Activated CD4-positive, alpha-beta T cell treated with anti-CD3 and anti-CD28 coated beads for 24 hours (primary cell): ENCODE data around the gene B4GALT5.
"Not testable (repeated sequence)": the region's sequence is repeated elsewhere in the genome, so short reads cannot be mapped to it uniquely, and the experiment has no call there.

Experiments used
- DNase-seq, 2 donors: peaks; one replicate each; pipeline ENCODE4 v3.0.0-alpha.2; 2020; ENCODE audit warnings: low read depth in 2 of 2

The B4GALT5 gene

DNA sequence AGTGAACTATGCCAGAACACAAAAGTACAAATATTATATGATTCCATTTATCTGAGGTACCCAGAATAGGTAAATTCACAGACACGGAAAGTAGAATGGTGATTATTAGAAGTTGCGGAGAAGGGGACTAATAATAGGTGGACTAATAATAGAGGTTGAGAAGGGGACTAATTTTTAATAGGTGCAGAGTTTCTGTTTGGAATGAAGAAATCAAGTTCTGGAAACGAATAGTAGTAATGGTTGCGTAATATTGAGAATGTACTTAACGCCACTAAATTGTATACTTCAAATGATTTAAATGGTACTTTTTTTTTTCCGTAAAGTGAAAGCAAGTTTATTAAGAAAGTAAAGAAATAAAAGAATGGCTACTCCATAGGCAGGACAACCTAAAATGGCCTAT lies 33.2 kb downstream of the B4GALT5 start:
- DNase-seq = no peak

DNA sequence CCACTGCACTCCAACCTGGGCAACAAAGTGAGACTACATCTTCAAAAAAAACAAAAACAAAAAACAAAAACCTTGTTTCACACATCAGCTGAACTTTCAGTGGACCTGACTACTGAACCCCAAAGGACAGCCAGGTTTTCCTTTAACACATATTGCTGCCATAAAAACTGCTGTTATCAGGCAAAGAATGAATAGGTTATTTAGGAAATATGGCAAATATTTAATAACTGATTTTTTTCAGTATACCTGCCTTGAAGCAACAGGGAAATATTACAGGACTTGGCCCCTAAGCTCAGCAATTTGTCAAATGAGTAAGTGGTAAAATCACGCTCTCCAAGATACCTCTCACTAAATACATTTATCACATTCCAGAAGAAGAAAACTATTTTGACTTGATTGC lies 34.0 kb downstream of the B4GALT5 start:
- DNase-seq = no peak

- DNase-seq = no peak
These were observed 35.6 kb downstream of the B4GALT5 start for GRCh38 chr20:49677777-49678758.

DNA sequence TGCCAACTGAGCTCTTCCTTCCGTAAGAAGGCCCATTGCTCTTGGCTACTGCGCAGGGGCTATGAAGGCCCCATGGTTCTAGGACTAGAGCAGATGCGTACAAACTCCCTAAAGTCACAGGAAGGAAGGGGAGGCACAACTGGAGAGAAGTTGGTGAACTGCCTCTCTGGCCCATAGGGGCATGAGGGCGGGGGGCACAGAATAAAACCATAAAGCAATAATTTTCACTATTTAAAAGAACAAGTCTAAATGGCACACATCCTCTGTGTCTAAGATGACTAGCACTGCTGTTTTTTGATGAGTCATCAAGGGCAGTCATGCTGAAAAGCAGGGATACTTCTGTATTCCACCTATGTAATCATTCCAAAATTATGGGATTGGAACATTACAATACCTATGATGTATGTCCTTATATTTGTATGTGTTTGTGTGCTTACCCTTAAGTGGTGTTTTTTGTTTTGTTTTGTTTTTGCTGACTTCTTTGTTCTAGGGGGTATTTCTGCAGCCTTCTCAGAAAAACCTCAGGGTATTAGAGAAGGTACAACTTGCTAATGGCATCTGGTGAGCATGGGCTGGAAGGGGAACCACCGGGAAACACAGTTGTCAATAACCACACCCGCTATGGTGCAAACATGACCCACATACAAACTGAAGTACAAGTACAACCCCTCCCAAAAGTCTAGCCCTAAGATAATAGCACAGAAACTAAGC lies 36.9 kb downstream of the B4GALT5 start:
- DNase-seq = no peak

DNA sequence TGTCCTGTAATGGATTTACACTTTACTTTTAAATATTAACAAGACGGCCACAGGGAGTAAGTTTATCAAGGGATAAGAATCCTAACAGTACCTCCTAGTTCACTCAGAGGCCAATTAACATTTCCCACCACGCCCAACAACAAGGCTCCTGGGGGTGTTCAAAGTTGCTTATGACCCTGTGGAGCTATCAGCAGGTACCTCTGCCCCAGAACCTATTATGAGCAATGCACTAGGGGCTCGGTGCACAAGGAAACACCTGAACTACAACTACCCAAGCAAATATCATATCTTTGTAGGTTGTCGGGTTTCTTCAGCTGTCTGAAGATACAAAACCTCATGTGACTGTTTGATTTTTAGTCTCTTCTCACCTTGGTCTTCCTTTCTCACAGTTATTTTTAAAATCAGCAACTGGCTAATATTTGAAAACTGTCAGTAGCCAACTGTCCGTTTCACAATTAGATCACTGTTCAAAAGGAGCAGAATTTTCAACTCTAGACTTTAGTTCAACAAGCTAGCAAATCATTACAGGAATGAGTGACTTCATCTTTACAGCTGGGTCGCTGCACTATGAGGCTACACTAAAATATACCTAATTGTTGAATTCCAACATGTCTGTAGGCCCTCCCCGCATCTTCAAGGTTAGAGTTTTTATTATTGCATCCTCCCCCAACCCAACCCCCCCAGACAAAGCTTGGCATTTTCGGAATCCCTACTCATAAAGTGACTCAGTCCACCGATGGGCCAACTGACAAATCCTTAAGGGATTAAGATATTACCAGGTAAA lies 38.1 kb downstream of the B4GALT5 start:
- no peak for DNase-seq

- DNase-seq = no peak
These were observed 39.0 kb downstream of the B4GALT5 start for GRCh38 chr20:49674383-49675352.

DNA sequence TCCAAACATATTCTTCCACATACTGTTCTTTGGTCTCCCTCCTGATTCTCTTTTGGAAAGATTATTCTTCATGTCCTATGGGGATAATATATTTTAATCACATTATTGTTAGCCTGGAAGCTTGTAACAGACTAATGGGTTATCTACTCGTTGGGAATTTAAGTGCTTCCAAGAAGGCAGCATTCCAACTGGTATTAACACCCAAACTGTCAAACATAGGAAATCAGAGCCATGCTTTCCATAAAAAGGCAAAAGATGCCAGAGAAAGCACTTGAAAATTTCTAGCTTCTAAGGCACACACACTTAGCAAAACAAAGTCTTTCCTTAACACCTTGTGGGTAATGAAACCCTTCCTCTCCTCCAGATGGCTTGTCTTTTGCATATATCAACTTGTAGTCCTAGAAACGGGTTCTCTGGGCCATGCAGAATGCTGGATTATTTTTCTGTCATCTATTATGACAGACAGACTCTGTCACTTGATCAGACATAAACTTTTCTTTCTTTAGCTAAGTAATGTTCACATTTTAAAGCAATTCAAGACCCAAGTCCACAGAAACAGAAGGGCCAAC lies 41.5 kb downstream of the B4GALT5 start:
- no peak for DNase-seq

- no peak for DNase-seq
These were observed 42.2 kb downstream of the B4GALT5 start for GRCh38 chr20:49671433-49671832.

DNA sequence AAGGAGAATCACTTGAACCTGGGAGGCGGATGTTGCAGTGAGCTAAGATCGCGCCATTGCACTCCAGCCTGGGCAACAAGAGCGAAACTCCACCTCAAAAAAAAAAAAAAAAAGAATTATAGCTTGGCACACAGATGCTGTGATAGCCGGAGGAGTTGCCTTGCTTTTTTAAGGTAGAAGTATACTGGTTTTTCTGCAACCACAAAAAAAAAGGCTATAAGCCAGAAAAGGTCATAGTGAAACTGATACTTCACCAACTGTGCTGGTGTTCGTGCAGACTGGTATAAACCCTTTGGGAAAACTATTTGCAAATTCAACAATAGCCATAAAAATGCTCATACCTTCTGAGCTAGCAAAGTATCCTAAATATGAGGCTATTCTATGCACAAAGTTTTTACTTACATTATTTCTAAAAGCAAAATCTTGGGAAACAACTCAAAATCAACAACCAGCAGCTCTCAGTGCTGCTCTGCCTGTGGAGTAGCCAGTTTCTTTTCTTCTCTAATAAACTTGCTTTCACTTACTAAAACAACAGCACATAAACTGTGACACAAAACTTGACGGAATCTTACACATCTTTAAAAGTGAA lies 44.0 kb downstream of the B4GALT5 start:
- no peak for DNase-seq

DNA sequence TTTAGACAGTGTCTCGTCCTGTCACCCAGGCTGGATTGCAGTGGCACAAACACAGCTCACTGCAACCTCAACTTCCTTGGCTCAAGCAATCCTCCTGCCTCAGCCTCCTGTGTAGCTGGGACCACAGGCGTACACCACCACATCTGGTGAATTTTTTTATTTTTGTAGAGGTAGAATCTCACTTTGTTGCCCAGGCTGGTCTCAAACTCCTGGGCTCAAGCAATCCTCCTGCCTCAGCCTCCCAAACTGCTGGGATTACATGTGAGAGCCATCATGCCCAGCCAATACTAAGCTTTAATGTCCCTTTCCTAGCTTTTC lies 44.8 kb downstream of the B4GALT5 start:
- DNase-seq = not testable (repeated sequence)

- peak; percentile 29 to 43 for DNase-seq
These were observed 45.3 kb downstream of the B4GALT5 start for GRCh38 chr20:49668181-49668877.

DNA sequence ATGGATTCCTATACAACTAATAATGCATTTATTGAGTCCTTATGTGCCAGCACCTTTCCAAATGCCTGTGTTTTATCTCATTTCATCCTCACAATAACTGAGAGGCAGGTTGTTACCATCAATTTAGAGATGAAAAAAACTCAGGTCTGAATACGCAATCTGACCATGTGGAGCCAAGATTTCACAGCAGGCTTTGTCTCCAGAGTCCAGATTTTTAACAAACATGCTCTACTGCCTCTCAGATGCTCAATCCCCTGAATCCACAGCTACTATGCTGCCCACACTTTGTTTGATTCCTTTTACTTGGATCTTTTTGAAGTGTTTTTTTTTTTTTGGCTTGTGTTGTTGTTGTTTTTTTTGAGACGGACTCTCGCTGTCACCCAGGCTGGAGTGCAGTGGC lies 46.8 kb downstream of the B4GALT5 start:
- DNase-seq = no peak

DNA sequence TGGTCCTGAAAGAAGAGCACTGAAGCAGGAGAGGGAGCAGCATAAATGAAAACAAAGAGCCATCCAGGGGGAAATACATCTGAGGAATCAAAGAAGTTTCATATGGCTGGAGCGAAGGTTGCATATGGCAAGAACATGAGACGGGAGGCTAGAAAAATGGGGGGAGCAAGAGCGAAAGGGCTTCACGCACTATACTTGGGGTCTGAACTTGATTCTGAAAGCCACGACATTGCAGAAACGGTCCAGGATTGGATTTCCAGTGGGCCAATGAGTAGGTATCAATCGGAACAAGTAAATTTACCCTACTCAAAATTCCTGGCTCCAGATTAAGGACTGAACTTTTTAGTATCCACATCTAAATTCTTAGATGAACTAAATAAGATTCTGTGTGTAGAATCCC lies 47.9 kb downstream of the B4GALT5 start:
- no peak for DNase-seq

DNA sequence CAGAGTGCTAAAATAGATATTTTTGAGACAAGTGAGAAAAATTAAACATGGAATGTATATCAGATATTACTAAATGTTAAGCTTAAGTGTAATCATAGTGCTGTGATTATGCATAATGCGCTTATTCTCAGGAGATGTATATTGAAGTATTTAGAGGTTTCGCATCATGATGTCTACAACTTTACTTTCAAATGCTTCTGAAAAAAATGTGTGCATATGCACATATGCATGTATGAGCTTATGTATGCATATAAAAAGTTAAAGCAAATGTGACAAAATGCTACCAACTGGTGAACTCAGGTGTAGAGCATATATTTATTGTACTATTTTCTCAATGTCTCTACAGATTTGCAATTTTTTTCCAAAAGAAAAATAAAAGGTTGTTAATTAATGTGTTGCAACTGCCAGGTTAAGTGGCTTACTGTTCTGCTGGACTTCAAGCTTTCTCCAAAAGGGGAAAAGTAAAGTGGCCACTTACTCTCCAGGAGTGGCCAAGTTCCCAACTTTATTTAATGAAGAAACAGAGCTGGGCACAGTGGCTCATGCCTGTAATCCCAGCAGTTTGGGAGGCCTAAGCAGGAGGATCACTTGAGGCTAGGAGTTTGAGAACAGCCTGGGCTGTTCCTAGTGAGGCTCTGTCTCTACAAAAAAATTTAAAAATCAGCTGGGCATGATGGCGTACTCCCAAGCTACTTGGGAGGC lies 48.9 kb downstream of the B4GALT5 start:
- no peak for DNase-seq

DNA sequence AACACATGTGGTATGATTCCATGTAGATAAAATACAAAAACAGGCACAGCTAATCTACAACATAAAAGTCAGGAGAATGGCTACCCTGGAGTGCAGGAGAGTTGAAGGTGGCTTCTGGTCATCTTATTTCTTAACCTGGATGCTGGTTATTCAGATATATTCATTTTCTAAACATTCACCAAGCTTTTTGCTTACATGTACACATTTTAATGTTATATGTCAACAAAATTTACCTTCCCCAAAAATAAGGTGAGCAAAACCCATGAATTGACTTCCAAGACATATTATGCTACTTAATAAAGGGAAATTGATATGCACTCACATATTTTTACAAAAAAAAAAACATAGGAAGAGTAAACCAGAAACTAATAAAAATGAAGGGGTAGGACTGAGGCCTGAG lies 50.6 kb downstream of the B4GALT5 start:
- no peak for DNase-seq

- DNase-seq = no peak
These were observed 51.9 kb downstream of the B4GALT5 start for GRCh38 chr20:49661560-49662329.

DNA sequence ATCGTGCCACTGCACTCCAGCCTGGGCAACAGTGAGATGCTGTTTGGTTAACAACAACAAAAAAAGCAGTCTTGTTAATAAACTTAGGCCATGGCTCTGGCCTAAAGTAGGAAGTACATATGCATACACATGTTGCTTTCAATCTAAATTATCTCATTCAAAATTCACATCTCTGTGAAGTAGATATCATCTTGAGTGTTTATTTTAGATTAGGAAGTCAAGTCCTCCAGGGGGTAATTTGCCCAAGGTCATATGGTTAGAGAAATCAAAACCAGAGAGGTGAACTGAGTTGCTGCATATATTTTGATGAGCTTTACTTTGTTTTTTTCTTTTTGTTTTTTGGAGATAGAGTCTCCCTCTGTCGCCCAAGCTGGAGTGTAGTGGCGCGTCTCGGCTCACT lies 52.8 kb downstream of the B4GALT5 start:
- no peak for DNase-seq

- DNase-seq = no peak
These were observed 54.6 kb downstream of the B4GALT5 start for GRCh38 chr20:49659056-49659455.
